ENCODE data around the gene CLDN20.

GRCh38 chr6:155259204-155259603 is 4.6 kb upstream of the CLDN20 start:
- TF ChIP-seq CTCF (IDR thresholded peaks at IDR 0.05; ENCODE audit: extremely low read depth in 1 of 2, insufficient read depth in 1 of 2, low read depth in 1 of 2, low read length in 2 of 2) (no peak), MAX (IDR thresholded peaks at IDR 0.05; ENCODE audit: insufficient read depth, insufficient read length) (no peak), POLR2A (IDR thresholded peaks at IDR 0.05; ENCODE audit: low read depth, low read length) (no peak), EZH2 (IDR thresholded peaks at IDR 0.05; ENCODE audit: borderline replicate concordance, low read depth, low read length, severe bottlenecking) (no peak), POLR2AphosphoS5 (IDR thresholded peaks at IDR 0.05; ENCODE audit: insufficient read depth, low read depth, low read length) (no peak), MYC (IDR thresholded peaks at IDR 0.05; ENCODE audit: low read depth, low read length) (no peak)

All from endothelial cell of umbilical vein (primary cell).